Keratinocyte (primary cell): ENCODE results near the gene PRSS37. TPM values are rescaled to one million over a fixed set of nuclear protein-coding genes. Genes with fewer than 3 reads are reported as not detected.

Experiments used
- DNase-seq: peaks from one replicate; pipeline ENCODE4 v3.0.0-alpha.2; 2011; ENCODE audit warnings: low read depth, missing footprints, low spot score
- FAIRE-seq: peaks from 2 replicates; lab custom pipeline; 2011; peaks lifted over from hg19 to GRCh38; lab: Jason Lieb, UNC
- H2AFZ ChIP-seq: 2 replicates; pipeline ENCODE4 v1.6.0; 2012; ENCODE audit warnings: low read length, control low read depth, inconsistent platforms; ENCODE audit not compliant: control insufficient read depth
- H3K27ac ChIP-seq: 2 replicates; pipeline ENCODE4 v1.5.1; 2011; ENCODE audit warnings: low read length; ENCODE audit not compliant: control insufficient read depth, insufficient read depth
- H3K27me3 ChIP-seq: 3 replicates; pipeline ENCODE4 v1.6.0; 2011; ENCODE audit warnings: low read length; ENCODE audit not compliant: control insufficient read depth, insufficient read depth; ENCODE audit errors: extremely low read depth
- H3K36me3 ChIP-seq, 2 experiments: 2 replicates in 1 of 2; 3 replicates in 1 of 2; pipeline ENCODE4 v1.5.1; 2011; ENCODE audit warnings: low read length in 2 of 2, mild to moderate bottlenecking in 1 of 2; ENCODE audit not compliant: control insufficient read depth in 2 of 2, insufficient read depth in 2 of 2; ENCODE audit errors: extremely low read depth in 1 of 2
- H3K4me1 ChIP-seq: 3 replicates; pipeline ENCODE4 v1.5.1; 2011; ENCODE audit warnings: low read length; ENCODE audit not compliant: control insufficient read depth, insufficient read depth; ENCODE audit errors: extremely low read depth
- H3K4me2 ChIP-seq: 3 replicates; pipeline ENCODE4 v1.6.0; 2011; ENCODE audit warnings: low read depth, low read length; ENCODE audit not compliant: control insufficient read depth, insufficient read depth; ENCODE audit errors: extremely low read depth
- H3K4me3 ChIP-seq, 3 experiments: fragments of 200-600 bp in 1 of 3; sonication (generic) in 1 of 3; 2 replicates in 2 of 3; 3 replicates in 1 of 3; pipeline ENCODE4 v1.5.1; 2011 to 2016; ENCODE audit warnings: low read length in 3 of 3, mild to moderate bottlenecking in 3 of 3, control low read depth in 2 of 3, inconsistent platforms in 1 of 3, low read depth in 1 of 3, mixed read lengths in 1 of 3, mixed run types in 1 of 3, moderate library complexity in 1 of 3; ENCODE audit not compliant: control insufficient read depth in 2 of 3, insufficient read depth in 2 of 3; ENCODE audit errors: extremely low read depth in 1 of 3
- H3K79me2 ChIP-seq: 2 replicates; pipeline ENCODE4 v1.6.0; 2012; ENCODE audit warnings: low read length; ENCODE audit not compliant: control insufficient read depth, insufficient read depth
- H3K9ac ChIP-seq: 3 replicates; pipeline ENCODE4 v1.6.0; 2011; ENCODE audit warnings: low read length; ENCODE audit not compliant: control insufficient read depth, insufficient read depth; ENCODE audit errors: extremely low read depth
- H3K9me1 ChIP-seq: 3 replicates; pipeline ENCODE4 v1.6.0; 2011; ENCODE audit warnings: low read length; ENCODE audit not compliant: control insufficient read depth, insufficient read depth; ENCODE audit errors: extremely low read depth
- H3K9me3 ChIP-seq: 2 replicates; pipeline ENCODE4 v1.5.1; 2012; ENCODE audit warnings: low read depth, low read length; ENCODE audit not compliant: control insufficient read depth
- H4K20me1 ChIP-seq: 3 replicates; pipeline ENCODE4 v1.6.0; 2011; ENCODE audit warnings: low read length; ENCODE audit not compliant: control insufficient read depth, insufficient read depth; ENCODE audit errors: extremely low read depth
- EZH2 ChIP-seq: IDR thresholded peaks from one replicate; pipeline ENCODE4 v1.6.1; 2012; ENCODE audit warnings: inconsistent platforms, mild to moderate bottlenecking, low read length, moderate library complexity
- dilution Hi-C: fragments of 300-500 bp; cut with MboI; formaldehyde crosslinking; loops from one replicate; pipeline ENCODE4 v1.7.0; 2020; ENCODE audit warnings: low sequenced_read_pairs; ENCODE audit not compliant: extremely low pct_ligation_motif_present
- polyA minus RNA-seq, 3 experiments: library from RNA; depleted of rRNA, polyadenylated mRNA; stranded (reverse); fragments of >200 nt; gene quantifications; 1 replicate in 1 of 3; 2 replicates in 1 of 3; 3 replicates in 1 of 3; pipeline ENCODE4 v1.2.3, GENCODE V29; 2011
- polyA plus RNA-seq, 5 experiments: library from polyadenylated mRNA; depleted of rRNA in 3 of 5; stranded (reverse) in 3 of 5; stranded (forward) in 1 of 5; unstranded in 1 of 5; fragments of >200 nt; gene quantifications; 1 replicate in 1 of 5; 2 replicates in 3 of 5; 3 replicates in 1 of 5; pipeline versions ENCODE4 v1.2.1 to v1.2.3, GENCODE V29; 2011 to 2012; ENCODE audit warnings: missing spikeins in 2 of 5, low read depth in 1 of 5, low replicate concordance in 1 of 5
- TF ChIP-seq, protein P1 (sequence below), 3 experiments: IDR thresholded peaks in 1 of 3; conservative IDR thresholded peaks in 1 of 3; optimal IDR thresholded peaks in 1 of 3; 2 replicates in 2 of 3; 3 replicates in 1 of 3; pipeline versions ENCODE3 to v1.5.1; 2011; ENCODE audit warnings: low read length in 3 of 3, mild to moderate bottlenecking in 3 of 3, moderate library complexity in 2 of 3, control low read depth in 1 of 3, inconsistent platforms in 1 of 3; ENCODE audit not compliant: insufficient read depth in 2 of 3; ENCODE audit errors: extremely low read depth in 1 of 3

The PRSS37 gene, protein sequence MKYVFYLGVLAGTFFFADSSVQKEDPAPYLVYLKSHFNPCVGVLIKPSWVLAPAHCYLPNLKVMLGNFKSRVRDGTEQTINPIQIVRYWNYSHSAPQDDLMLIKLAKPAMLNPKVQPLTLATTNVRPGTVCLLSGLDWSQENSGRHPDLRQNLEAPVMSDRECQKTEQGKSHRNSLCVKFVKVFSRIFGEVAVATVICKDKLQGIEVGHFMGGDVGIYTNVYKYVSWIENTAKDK
- polyA plus RNA-seq (not detected in 3 replicates), polyA minus RNA-seq (not detected in 3 replicates)
- not detected for polyA plus RNA-seq (2011; ENCODE audit: low read depth)
- not detected in 2 replicates for polyA plus RNA-seq (2011; cell fraction: cytosol; rRNA removed)
- polyA plus RNA-seq (2011; cell fraction: nucleus; rRNA removed), result not detected in 2 replicates
- polyA plus RNA-seq (2012; ENCODE audit: low replicate concordance), result 0.23 TPM in 1 of 2 replicates, not detected in the other
- not detected for polyA minus RNA-seq (2011; cell fraction: cytosol; rRNA and poly(A)+ RNA removed)
- not detected in 2 replicates for polyA minus RNA-seq (2011; cell fraction: nucleus; rRNA and poly(A)+ RNA removed)

- DNase-seq (no peak), FAIRE-seq (no peak)
- no peaks in the 10 kb centered on the region for H3K27me3 ChIP-seq
- no peaks in the 10 kb centered on the region for H3K4me1 ChIP-seq
- dilution Hi-C loops, result no loop called here
- no peak within 1 kb of the TSS for H3K4me2 ChIP-seq
- H2AFZ ChIP-seq, result no peak within 1 kb of the TSS
- no peaks in the 10 kb centered on the region for H3K36me3 ChIP-seq
- no peaks in the 10 kb centered on the region for H3K79me2 ChIP-seq
- no peak within 1 kb of the TSS for H3K9ac ChIP-seq
- H3K9me1 ChIP-seq, result no peaks in the 10 kb centered on the region
- TF ChIP-seq EZH2, result no peak
- TF ChIP-seq, protein P1, sequence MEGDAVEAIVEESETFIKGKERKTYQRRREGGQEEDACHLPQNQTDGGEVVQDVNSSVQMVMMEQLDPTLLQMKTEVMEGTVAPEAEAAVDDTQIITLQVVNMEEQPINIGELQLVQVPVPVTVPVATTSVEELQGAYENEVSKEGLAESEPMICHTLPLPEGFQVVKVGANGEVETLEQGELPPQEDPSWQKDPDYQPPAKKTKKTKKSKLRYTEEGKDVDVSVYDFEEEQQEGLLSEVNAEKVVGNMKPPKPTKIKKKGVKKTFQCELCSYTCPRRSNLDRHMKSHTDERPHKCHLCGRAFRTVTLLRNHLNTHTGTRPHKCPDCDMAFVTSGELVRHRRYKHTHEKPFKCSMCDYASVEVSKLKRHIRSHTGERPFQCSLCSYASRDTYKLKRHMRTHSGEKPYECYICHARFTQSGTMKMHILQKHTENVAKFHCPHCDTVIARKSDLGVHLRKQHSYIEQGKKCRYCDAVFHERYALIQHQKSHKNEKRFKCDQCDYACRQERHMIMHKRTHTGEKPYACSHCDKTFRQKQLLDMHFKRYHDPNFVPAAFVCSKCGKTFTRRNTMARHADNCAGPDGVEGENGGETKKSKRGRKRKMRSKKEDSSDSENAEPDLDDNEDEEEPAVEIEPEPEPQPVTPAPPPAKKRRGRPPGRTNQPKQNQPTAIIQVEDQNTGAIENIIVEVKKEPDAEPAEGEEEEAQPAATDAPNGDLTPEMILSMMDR (optimal IDR thresholded peaks at IDR 0.05 in 1 of 3, IDR thresholded peaks at IDR 0.05 in 1 of 3, conservative IDR thresholded peaks at IDR 0.05 in 1 of 3; ENCODE audit: extremely low read depth in 1 of 3, insufficient read depth in 2 of 3, low read length in 3 of 3), result no peak
- no peak within 1 kb of the TSS for H3K27ac ChIP-seq
- no peaks in the 10 kb centered on the region for H3K9me3 ChIP-seq
- no peaks in the 10 kb centered on the region for H4K20me1 ChIP-seq
- no peak within 1 kb of the TSS for H3K4me3 ChIP-seq
Observed at GRCh38 chr7:141841385-141841784, at the start of gene PRSS37. Gene PRSS37, minus strand, starts transcription at chr7:141841485. Its CDS starts 436 bp downstream, at chr7:141841049.

DNA sequence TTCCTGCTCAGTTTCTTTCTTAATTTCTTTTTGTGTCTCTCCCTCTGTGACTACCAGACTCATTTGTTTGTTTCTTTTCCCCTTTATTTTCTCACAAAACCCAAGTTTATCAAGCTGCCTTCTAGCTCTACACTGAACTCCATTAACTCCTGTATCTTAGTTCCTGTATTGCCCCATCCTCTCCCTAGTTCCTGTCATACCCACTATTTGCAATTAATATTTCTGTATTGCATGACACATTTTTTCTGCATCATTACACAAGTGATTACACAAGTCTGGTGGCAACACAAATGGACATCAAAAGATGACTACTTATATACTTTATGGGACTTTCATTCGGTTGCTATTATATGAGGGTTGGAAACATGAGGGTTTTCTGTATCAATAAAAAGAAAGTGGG is 48.0 kb upstream of the PRSS37 start:
- TF ChIP-seq, protein P1 (optimal IDR thresholded peaks at IDR 0.05 in 1 of 3, IDR thresholded peaks at IDR 0.05 in 1 of 3, conservative IDR thresholded peaks at IDR 0.05 in 1 of 3; ENCODE audit: extremely low read depth in 1 of 3, insufficient read depth in 2 of 3, low read length in 3 of 3), result no peak
- TF ChIP-seq EZH2, result no peak
- Histone ChIP-seq H3K4me1 (no peaks in the 10 kb centered on the region), H3K9me3 (no peaks in the 10 kb centered on the region), H2AFZ (no peak overlapping the region), H3K27me3 (no peaks in the 10 kb centered on the region), H3K9ac (no peak overlapping the region), H3K9me1 (no peaks in the 10 kb centered on the region), H3K4me2 (no peak overlapping the region), H3K4me3 (no peak overlapping the region), H3K36me3 (no peaks in the 10 kb centered on the region), H3K79me2 (no peaks in the 10 kb centered on the region), H3K27ac (no peak overlapping the region), H4K20me1 (no peaks in the 10 kb centered on the region)
- dilution Hi-C loops, result no loop called here
- no peak for DNase-seq
- FAIRE-seq, result no peak
